HG02623 (cell line): ENCODE data around the gene CHERP.

ENCODE experiments used
- ATAC-seq: cut with Tn5 transposase; IDR thresholded peaks from one replicate; pipeline ENCODE4 v1.9.1; 2021; ENCODE audit warnings: moderate library complexity; ENCODE audit not compliant: unreplicated experiment

The CHERP gene

DNA sequence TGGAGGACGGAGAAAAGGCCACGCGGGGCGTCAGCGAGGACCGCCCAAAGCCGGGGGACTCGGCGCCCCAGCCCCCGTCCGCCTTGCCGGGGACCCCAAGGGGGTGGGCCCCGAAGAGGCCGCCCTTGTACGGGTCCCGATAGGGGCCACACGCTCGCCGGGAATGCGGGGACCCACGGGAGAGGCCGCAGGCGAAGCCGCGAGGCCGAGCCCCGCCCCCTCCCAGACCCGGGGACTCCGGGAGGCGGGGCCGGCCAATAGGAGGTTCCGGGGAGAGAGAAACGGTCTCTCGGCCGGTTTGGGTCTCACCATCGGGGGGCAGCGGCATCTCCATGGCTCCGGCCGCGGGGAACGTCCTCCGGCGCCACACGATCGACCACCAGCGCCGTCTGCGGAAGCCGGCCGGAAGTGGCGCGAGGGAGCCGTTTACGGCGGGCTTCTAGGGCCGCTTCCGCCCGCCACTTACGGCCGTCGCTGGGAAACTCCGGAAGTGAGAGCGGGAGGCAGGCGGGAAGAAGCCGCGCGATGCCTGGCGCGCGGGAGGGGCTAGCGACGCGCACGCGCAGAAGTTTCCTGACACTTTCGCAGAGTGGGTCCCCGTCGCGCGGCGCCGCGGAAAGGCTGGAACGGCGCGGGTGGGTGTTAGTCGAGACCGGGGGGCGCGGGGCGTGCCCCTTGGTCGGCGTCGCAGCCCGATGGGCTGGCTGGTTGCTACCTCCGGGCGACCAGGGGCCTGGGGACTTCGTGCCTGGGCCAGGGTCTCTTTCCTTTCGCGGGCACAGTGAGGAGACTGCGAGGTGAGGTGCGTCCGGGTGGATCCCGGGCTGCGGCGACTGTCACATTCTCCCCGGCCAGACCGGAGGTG, at the start of gene CHERP:
TSS of gene CHERP (minus strand) at position 393 of the 865 bp plus-strand sequence. CDS start at position 334, 59 bp downstream.
- ATAC-seq = peak; percentile 76

DNA sequence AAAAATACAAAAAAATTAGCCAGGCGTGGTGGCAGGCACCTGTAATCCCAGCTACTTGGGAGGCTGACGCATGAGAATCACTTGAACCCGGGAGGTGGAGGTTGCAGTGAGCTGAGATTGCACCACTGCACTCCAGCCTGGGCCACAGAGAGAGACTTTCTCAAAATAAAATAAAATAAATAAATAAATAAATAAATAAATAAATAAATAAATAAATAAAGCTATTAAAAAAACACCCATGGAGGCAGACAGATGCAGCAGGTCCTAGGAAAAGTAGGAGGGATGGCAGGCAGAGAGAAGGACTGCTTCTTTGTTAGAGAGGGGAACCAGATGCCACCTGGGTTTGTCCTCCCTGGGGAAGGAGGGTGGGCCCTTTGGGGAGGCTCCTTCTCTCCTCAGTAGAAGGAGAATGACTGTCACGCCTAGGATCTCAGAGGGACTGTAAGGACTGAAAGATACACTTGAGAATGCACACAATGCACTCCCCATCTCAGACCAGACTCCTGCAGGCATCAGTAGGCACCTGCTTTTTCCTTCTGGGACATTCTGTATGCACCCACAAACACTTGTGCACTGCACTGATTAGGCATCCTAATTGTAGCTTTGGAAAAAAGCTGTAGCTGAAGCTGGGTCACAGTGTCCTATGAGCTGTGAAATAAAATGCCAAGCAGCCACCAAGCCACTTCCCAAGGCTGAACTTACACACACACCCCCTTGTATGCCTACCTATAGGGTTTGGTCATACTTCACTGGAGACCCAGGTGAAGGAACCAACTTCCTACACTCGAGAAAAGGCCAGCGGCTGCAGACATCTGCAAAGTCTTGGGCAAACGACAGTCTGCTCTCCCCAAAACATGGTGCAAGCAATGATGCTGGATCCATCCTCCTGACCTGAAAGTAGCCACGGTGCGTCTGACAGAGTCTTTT, 48.9 kb upstream of the CHERP start:
- no peak for ATAC-seq

DNA sequence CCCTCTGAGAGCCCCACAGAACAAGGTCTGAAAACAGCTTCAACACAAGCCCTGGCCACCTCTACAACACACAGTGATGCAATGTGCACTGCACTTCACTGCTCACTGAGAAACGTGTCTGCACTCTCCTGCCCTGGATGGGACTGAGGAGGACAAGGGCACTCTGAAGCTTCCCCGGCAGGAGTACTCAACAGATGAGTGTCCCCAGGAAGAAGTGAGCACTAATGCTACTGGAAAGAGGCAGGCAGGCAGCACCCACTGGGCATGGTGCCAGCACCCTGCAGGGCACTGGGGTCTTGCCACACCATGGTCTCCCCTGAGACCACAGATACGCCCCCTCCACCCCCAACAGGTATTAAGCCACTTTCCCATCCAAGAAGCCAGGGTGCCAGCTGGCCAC, 47.7 kb upstream of the CHERP start:
- ATAC-seq = no peak

DNA sequence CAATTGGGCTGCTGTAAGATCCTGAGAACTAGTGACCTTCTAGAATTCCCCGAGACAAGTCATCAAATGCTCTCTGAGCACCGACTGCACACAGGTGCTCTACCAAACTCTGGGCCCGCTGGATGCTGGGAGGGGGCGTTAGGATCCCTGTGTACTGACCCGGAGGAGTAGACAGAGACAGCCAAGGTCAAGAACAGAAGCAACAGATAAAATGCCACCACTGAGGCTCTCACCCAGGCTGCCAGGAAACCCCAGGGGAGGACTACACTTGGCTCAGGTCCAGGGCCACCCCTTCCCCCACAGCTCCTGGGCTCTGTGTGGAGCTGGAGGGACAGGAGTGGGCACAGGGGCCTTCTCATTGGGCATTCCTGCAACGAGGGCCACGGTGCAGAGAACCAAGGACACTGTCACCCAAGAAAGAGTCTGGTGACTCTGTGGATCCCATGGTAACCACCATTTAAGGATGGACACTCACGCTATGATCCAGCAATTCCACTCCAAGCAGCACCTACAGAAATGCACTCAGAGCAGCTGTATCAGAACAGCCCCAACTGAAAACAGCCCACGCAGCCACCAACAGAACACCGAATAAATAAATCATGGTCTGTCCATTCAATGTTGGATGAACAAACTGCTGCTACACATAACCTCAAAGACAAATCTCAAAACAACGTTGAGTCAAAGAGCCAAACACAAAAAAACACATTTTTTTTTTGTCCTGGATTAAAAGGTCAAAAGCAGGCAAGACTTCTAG, 46.8 kb upstream of the CHERP start:
- ATAC-seq = no peak

DNA sequence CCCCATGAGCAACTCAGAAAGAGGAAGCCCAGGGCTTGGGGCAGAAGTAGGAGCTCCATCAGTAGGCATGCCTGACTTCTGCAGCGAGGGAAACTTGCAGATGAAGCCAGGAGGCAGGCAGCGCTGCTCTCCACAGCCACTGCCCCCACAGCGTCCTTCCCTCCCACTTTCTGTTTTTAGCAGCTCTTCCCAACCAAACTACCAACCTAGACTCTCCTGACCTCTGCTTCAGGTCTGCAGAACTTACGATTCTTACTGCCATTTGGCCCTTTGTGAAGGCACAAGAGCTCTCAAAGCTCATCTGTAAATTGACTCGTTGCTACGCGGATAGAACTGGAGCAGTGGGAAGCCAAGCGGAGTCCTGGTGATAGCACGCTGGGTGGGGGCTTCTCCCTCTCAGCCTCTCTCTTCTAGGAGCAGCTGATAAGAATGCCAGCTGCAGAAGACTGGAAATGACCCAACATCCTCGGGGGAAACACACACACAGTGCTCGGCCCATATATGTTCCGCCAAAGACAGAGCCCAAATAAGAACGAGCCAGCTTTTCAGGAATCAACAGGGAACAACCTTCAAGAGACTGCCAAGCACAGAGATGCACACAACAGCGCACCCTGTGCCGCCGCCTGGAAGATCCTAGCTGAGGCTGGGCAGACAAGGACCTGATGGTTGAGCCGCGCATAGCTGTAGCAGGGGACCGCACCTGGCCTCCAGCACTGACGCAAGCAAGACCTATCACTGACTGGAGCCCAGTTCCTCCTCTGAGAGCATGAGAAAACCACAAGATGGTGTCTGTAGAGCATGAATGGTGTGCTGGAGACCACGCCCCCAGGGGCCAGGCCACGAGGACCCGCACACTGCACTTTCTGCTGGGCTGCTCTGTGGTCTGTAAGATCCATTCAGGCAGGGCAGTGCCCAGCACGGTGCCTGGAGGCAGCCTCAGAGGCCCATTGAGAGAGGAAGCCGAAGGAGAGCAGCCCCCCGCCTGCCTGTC, 45.9 kb upstream of the CHERP start:
- peak; percentile 41 for ATAC-seq

- ATAC-seq = no peak
Observed at GRCh38 chr19:16586991-16587832, 45.0 kb upstream of the CHERP start.

DNA sequence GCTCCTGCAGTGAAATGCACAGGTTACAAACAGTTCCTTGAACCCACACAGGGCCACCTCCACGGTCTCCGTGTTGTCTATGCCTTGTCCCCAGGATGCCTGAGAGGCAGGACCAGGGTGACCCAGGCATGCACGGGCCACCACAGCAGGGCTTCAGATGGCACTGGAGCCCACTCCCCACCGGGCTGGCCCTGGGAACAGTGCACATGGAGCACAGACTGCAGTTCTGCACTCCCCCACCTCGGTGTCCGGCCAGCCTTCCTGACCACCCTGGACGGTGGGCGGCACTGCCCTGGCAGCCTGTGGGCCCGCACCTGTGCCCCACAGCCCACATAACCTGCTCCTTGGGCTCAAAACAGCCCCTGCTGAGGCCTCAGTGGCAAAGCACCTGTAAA, 44.2 kb upstream of the CHERP start:
- ATAC-seq = no peak

DNA sequence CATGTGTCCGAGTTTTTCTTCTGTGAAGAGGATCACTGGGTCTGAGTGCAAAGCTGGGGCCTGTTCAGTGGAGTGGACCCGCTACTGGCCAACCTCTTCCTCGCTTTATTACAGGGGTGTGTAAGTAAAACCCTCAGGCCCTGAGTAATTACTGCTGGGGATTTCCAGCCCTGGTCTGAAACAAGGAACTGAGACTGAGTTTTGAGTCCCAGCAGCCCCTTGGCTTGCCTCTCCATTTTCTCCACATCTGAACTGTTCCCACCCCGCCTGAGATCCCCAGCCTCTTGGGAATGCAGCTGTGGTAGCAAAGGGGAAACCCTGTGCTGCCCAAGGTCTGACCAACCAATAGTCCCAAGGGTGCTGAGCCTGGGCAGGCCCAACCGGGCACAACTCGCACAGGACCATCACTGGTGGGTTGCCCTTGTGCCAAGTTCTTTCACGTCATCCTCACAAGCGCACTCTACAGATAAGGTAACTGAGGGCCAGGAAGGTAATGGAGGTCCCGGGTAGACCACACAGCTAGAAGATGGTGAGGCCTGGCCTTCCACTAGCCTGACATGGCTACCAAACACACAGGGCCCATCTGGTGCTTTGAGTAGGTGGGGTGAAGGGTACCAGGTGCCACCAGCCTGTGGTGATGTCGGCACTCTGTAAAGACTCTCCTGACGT, 43.7 kb upstream of the CHERP start:
- no peak for ATAC-seq

DNA sequence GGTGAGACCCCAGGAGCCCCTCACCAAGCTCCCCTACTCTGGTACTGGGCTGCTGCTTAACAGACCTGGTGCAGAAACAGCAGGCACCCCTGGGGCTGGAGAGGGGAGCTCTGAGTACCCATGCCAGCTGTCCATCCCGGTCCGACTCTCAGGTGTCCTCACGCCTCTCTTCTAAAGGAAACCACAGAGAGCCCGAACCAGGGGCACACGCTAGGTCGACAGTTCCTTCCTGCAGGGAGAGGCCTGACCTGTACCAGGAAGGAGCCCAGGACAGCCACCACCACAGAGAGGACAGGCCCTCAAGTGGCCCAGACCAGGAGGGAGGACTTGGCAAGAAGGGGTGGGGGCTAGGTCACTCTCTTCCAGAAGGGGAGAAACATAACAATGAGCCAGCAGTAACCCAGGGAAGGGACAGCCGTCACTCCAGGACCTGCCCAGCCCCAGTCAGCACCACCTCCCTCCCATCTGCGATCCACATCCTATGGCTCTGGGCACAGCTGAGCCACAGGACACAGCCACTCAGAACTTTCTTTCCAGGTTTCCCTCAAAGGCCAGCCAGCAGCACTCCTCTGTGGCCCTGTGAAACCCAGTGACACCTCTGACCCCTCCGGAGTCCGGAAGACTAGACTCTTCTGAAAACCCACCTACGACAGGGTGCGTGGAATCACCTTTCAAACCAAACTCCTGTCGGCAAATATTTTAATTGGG, 43.0 kb upstream of the CHERP start:
- ATAC-seq = no peak

- ATAC-seq = peak; percentile 43
Observed at GRCh38 chr19:16584248-16585093, 42.2 kb upstream of the CHERP start.

- ATAC-seq = no peak
Observed at GRCh38 chr19:16582486-16583261, 40.4 kb upstream of the CHERP start.

- ATAC-seq = no peak
Observed at GRCh38 chr19:16581971-16582343, 39.7 kb upstream of the CHERP start.

- no peak for ATAC-seq
Observed at GRCh38 chr19:16581145-16581970, 39.1 kb upstream of the CHERP start.

DNA sequence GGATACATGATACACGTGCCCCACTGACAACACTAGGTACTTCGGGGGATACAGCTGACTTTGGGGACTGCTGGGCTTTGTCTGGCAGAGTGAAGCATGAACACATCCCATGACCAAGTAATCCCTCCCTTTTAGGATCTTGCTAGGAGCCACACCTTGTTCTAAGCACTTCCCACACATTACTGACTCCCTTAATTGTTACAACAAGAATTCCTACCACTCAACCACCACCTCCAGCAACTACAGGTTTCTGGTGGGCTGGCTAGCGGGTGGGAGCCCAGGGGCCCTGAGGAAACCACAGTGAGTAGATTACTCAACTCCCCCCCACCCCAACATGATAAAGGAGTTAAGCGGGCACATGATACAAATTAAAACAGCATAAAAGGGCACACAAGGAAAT, 37.1 kb upstream of the CHERP start:
- no peak for ATAC-seq

GRCh38 chr19:16577531-16577985, 35.3 kb upstream of the CHERP start:
- ATAC-seq = no peak
